GM12878 (cell line): ENCODE measurements around the gene STXBP4. TPM values are rescaled to one million over a fixed set of nuclear protein-coding genes. Genes with fewer than 3 reads are reported as not detected.

Source experiments
- ATAC-seq: fragments of 200-7000 bp; cut with Tn5 transposase; 3 replicates; pipeline ENCODE4 v1.9.1; 2020; ENCODE audit warnings: mild to moderate bottlenecking, moderate library complexity
- BruUV-seq: library from RNA; stranded (reverse); fragments of 400-500 nt; replicated peaks from 2 replicates; lab custom pipeline; 2021; lab: Mats Ljungman, UMichigan
- CTCF ChIA-PET: fragments of 300-600 bp; sonication (Branson Sonifier 250); formaldehyde crosslinking; extraction: SDS; loops from one replicate; lab custom pipeline; 2021; ENCODE audit warnings: inconsistent platforms; lab: Yijun Ruan, JAX
- POLR2A ChIA-PET: fragments of 350-600 bp; formaldehyde crosslinking; extraction: SDS; loops from one replicate; lab custom pipeline; 2021; ENCODE audit warnings: inconsistent platforms; lab: Charles Lee
- RAD21 ChIA-PET: fragments of 300-600 bp; sonication (Branson Sonifier 250); formaldehyde crosslinking; loops from one replicate; lab custom pipeline; 2023; ENCODE audit warnings: antibody characterized with exemption; ENCODE audit not compliant: unreplicated experiment; lab: Charles Lee
- SMC1A ChIA-PET: fragments of 300-600 bp; sonication (Branson Sonifier 250); formaldehyde crosslinking; loops from one replicate; lab custom pipeline; 2023; ENCODE audit not compliant: unreplicated experiment, uncharacterized antibody; lab: Charles Lee
- DNase-seq: peaks from one replicate; pipeline ENCODE4 v3.0.0-alpha.2; 2011; ENCODE audit warnings: low read depth, low spot score
- FAIRE-seq: peaks from 3 replicates; lab custom pipeline; 2011; peaks lifted over from hg19 to GRCh38; lab: Jason Lieb, UNC
- H2AFZ ChIP-seq: 2 replicates; pipeline ENCODE4 v1.6.0; 2011; ENCODE audit warnings: low read depth, low read length, control low read depth; ENCODE audit not compliant: control insufficient read depth
- H3K27ac ChIP-seq: 2 replicates; pipeline ENCODE4 v1.5.1; 2011; ENCODE audit warnings: control low read depth; ENCODE audit not compliant: control insufficient read depth, insufficient read depth
- H3K27me3 ChIP-seq, 2 experiments: replicated peaks in 1 of 2; 2 replicates each; pipeline versions ENCODE4 v1.6.0 to v1.6.1; 2011; ENCODE audit warnings: low read length in 1 of 2; ENCODE audit not compliant: control insufficient read depth in 2 of 2, insufficient read depth in 2 of 2
- H3K36me3 ChIP-seq, 2 experiments: 2 replicates each; pipeline ENCODE4 v1.5.1; 2011; ENCODE audit warnings: low read length in 1 of 2; ENCODE audit not compliant: control insufficient read depth in 2 of 2, insufficient read depth in 2 of 2
- H3K4me1 ChIP-seq: 2 replicates; pipeline ENCODE4 v1.6.1; 2011; ENCODE audit warnings: mild to moderate bottlenecking, low read length, moderate library complexity, mixed read lengths; ENCODE audit not compliant: control insufficient read depth, insufficient read depth
- H3K4me2 ChIP-seq: 2 replicates; pipeline ENCODE4 v1.6.0; 2011; ENCODE audit warnings: control low read depth; ENCODE audit not compliant: control insufficient read depth, insufficient read depth
- H3K4me3 ChIP-seq: fragments of 200-600 bp; sonication (generic); 2 replicates; pipeline ENCODE4 v1.5.1; 2016
- H3K79me2 ChIP-seq: 2 replicates; pipeline ENCODE4 v1.6.0; 2011; ENCODE audit warnings: low read length; ENCODE audit not compliant: control insufficient read depth, insufficient read depth
- H3K9ac ChIP-seq: 2 replicates; pipeline ENCODE4 v1.8.0; 2011; ENCODE audit warnings: low read length, control low read depth, mixed read lengths; ENCODE audit not compliant: control insufficient read depth, insufficient read depth
- H3K9me3 ChIP-seq: replicated peaks from 3 replicates; pipeline ENCODE4 v1.5.1; 2011; ENCODE audit warnings: mild to moderate bottlenecking, low read length; ENCODE audit not compliant: control insufficient read depth, insufficient read depth
- H4K20me1 ChIP-seq: 2 replicates; pipeline ENCODE4 v1.6.0; 2011; ENCODE audit not compliant: control insufficient read depth, insufficient read depth
- BHLHE40 ChIP-seq, 2 experiments: fragments of 450-650 bp in 1 of 2; IDR thresholded peaks; 2 replicates each; pipeline ENCODE4 v1.6.1; 2011 to 2017; ENCODE audit warnings: low read depth in 2 of 2, borderline replicate concordance in 1 of 2, improper control_type of control experiment in 1 of 2, low read length in 1 of 2, mild to moderate bottlenecking in 1 of 2
- CHD2 ChIP-seq: IDR thresholded peaks from 2 replicates; pipeline ENCODE4 v1.6.1; 2011; ENCODE audit warnings: low read depth, low read length, improper control_type of control experiment, borderline replicate concordance
- CREB1 ChIP-seq: IDR thresholded peaks from 2 replicates; pipeline ENCODE4 v1.6.1; 2012; ENCODE audit warnings: low read depth, mild to moderate bottlenecking, inconsistent platforms
- IRF3 ChIP-seq: fragments of 450-650 bp; IDR thresholded peaks from 2 replicates; pipeline ENCODE4 v1.6.1; 2014; ENCODE audit warnings: mild to moderate bottlenecking
- JUNB ChIP-seq: IDR thresholded peaks from 2 replicates; pipeline ENCODE4 v1.6.1; 2016; ENCODE audit warnings: antibody characterized with exemption, mild to moderate bottlenecking
- NR2F1 ChIP-seq: fragments of 450-650 bp; conservative IDR thresholded peaks from 2 replicates; pipeline ENCODE4 v1.6.1; 2017; ENCODE audit warnings: mild to moderate bottlenecking
- RUNX3 ChIP-seq: IDR thresholded peaks from 2 replicates; pipeline ENCODE4 v1.6.1; 2012; ENCODE audit warnings: low read length, inconsistent platforms
- SMAD5 ChIP-seq: IDR thresholded peaks from 2 replicates; pipeline ENCODE4 v1.6.1; 2016; ENCODE audit warnings: antibody characterized with exemption, low read depth
- SPI1 ChIP-seq: IDR thresholded peaks from 2 replicates; pipeline ENCODE4 v1.6.1; 2011; ENCODE audit warnings: low read depth, mild to moderate bottlenecking, low read length, moderate library complexity, borderline replicate concordance; ENCODE audit not compliant: insufficient read depth
- TCF12 ChIP-seq: IDR thresholded peaks from 2 replicates; pipeline ENCODE4 v1.6.1; 2011; ENCODE audit warnings: low read depth, mild to moderate bottlenecking, low read length
- TCF7 ChIP-seq: IDR thresholded peaks from 2 replicates; pipeline ENCODE4 v1.6.1; 2014; ENCODE audit warnings: antibody characterized with exemption, borderline replicate concordance
- WGBS: methylation state at CpG from one replicate; pipeline ENCODE4 v1.1.6; 2016; ENCODE audit warnings: low lambda C conversion rate; ENCODE audit not compliant: insufficient replicate concordance, insufficient coverage; ENCODE audit errors: missing lambda C conversion rate; 5-methylcytosine and 5-hydroxymethylcytosine counted together
- in situ Hi-C: fragments of 300-500 bp; cut with MboI; formaldehyde crosslinking; loops from 9 replicates; pipeline ENCODE4 v1.14.3; 2018; ENCODE audit warnings: mixed read lengths
- intact Hi-C: fragments of 100-400 bp; cut with micrococcal nuclease; formaldehyde crosslinking; loops from one replicate; pipeline ENCODE4 v1.14.2; 2022; ENCODE audit not compliant: unreplicated experiment
- polyA plus RNA-seq, 11 experiments: library from polyadenylated mRNA; depleted of rRNA in 4 of 11; unstranded in 6 of 11; stranded (reverse) in 5 of 11; fragments of >200 nt; fragmentation: Nextera tagmentation in 4 of 11; fragmentation: Illumina TruSeq in 1 of 11; extraction: Ambion mirVana in 4 of 11; extraction: Trizol in 1 of 11; gene quantifications; 1 replicate in 1 of 11; 2 replicates in 10 of 11; pipeline versions ENCODE4 v1.2.1 to v1.2.3, GENCODE V29; 2011 to 2016; ENCODE audit warnings: inconsistent platforms in 2 of 11, missing spikeins in 2 of 11, low read depth in 1 of 11
- total RNA-seq, 4 experiments: library from RNA; depleted of rRNA in 3 of 4; stranded (reverse); fragments of >200 nt in 3 of 4; fragmentation: Illumina TruSeq in 1 of 4; extraction: Trizol in 1 of 4; gene quantifications; 2 replicates each; pipeline versions ENCODE4 v1.2.1 to v1.2.3, GENCODE V29; 2013 to 2021
- TF ChIP-seq, protein P1 (sequence below): fragments of 450-650 bp; formaldehyde crosslinking; IDR thresholded peaks from 2 replicates; pipeline ENCODE4 v1.4.0; 2022; ENCODE audit warnings: mild to moderate bottlenecking, moderate library complexity
- TF ChIP-seq, protein P2 (sequence below): fragments of 450-650 bp; IDR thresholded peaks from 2 replicates; pipeline ENCODE4 v1.6.1; 2016; ENCODE audit warnings: mild to moderate bottlenecking
- TF ChIP-seq, protein P3 (sequence below): fragments of 450-650 bp; IDR thresholded peaks from 2 replicates; pipeline ENCODE4 v1.6.1; 2017; ENCODE audit warnings: low read depth, mild to moderate bottlenecking, moderate library complexity

STXBP4 gene
- total and polyA plus RNA-seq, 10 of the 15 experiments (the other 5 are each of a cell fraction or from before 2014, with no cell fraction given): 4.3 to 11.0 (median 6.7) TPM

DNA sequence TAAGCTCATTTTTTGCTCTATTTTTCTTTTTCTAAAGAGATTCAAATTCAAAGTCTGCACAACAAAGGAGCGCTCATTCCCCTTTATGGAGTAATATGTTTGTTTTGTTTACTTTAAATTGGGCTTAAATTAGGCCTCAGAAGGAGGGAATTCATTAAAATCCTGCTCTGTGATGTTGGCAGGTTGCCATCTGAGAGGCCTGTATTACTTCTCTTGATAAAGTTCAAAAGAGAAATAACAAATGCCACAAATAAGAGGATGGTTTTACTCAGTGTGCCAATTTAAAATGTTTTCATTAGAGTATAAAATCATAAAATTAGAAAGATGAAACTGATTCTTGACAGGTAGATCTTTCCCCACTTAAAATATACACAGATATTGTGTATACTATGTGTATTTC, 241.7 kb downstream of the STXBP4 start (continued):
- TF ChIP-seq, protein P1, sequence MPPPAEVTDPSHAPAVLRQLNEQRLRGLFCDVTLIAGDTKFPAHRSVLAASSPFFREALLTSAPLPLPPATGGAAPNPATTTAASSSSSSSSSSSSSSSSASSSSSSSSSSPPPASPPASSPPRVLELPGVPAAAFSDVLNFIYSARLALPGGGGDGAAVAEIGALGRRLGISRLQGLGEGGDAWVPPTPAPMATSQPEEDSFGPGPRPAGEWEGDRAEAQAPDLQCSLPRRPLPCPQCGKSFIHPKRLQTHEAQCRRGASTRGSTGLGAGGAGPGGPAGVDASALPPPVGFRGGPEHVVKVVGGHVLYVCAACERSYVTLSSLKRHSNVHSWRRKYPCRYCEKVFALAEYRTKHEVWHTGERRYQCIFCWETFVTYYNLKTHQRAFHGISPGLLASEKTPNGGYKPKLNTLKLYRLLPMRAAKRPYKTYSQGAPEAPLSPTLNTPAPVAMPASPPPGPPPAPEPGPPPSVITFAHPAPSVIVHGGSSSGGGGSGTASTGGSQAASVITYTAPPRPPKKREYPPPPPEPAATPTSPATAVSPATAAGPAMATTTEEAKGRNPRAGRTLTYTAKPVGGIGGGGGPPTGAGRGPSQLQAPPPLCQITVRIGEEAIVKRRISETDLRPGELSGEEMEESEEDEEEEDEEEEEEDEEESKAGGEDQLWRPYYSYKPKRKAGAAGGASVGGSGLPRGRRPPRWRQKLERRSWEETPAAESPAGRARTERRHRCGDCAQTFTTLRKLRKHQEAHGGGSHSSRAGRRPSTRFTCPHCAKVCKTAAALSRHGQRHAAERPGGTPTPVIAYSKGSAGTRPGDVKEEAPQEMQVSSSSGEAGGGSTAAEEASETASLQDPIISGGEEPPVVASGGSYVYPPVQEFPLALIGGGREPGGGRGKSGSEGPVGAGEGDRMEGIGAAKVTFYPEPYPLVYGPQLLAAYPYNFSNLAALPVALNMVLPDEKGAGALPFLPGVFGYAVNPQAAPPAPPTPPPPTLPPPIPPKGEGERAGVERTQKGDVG (CRISPR knock-in tag): no peak
- no peak for TF ChIP-seq BHLHE40 (IDR thresholded peaks at IDR 0.05; ENCODE audit: borderline replicate concordance in 1 of 2, low read depth in 2 of 2, low read length in 1 of 2)

- H3K27ac ChIP-seq: no peak overlapping the region
- 56% methylated on average over 5 of the region's 5 CpGs for WGBS
- H3K36me3 ChIP-seq: no peaks in the 10 kb centered on the region
- intact Hi-C loops: no loop called here
- no peak overlapping the region for H3K4me3 ChIP-seq
- ChIA-PET SMC1A (interaction anchor here (1.6 kb wide), 1 partner anchor 18 kb away, joined by 3 read pairs; no protein-coding TSS in a partner anchor), RAD21 (no interaction called here), CTCF (interaction anchor here (0.7 kb wide), 1 partner anchor 218 kb away, joined by 3 read pairs; no protein-coding TSS in a partner anchor), POLR2A (no interaction called here)
- ATAC-seq: no peak
- peaks cover 0 to 1% of the 10 kb centered on the region in 2 experiments; a peak in 2 of 4 replicates for H3K27me3 ChIP-seq
- in situ Hi-C loops: no loop called here
- H3K9ac ChIP-seq: no peak overlapping the region
- H3K9me3 ChIP-seq: no peaks in the 10 kb centered on the region
- TF ChIP-seq SMAD5: no peak
- no peak for TF ChIP-seq TCF12
- no peak for TF ChIP-seq NR2F1
- no peak for TF ChIP-seq TCF7
- no peak for TF ChIP-seq IRF3
- TF ChIP-seq SPI1: no peak
- TF ChIP-seq, protein P2, sequence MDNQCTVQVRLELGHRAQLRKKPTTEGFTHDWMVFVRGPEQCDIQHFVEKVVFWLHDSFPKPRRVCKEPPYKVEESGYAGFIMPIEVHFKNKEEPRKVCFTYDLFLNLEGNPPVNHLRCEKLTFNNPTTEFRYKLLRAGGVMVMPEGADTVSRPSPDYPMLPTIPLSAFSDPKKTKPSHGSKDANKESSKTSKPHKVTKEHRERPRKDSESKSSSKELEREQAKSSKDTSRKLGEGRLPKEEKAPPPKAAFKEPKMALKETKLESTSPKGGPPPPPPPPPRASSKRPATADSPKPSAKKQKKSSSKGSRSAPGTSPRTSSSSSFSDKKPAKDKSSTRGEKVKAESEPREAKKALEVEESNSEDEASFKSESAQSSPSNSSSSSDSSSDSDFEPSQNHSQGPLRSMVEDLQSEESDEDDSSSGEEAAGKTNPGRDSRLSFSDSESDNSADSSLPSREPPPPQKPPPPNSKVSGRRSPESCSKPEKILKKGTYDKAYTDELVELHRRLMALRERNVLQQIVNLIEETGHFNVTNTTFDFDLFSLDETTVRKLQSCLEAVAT: no peak
- TF ChIP-seq, protein P3, sequence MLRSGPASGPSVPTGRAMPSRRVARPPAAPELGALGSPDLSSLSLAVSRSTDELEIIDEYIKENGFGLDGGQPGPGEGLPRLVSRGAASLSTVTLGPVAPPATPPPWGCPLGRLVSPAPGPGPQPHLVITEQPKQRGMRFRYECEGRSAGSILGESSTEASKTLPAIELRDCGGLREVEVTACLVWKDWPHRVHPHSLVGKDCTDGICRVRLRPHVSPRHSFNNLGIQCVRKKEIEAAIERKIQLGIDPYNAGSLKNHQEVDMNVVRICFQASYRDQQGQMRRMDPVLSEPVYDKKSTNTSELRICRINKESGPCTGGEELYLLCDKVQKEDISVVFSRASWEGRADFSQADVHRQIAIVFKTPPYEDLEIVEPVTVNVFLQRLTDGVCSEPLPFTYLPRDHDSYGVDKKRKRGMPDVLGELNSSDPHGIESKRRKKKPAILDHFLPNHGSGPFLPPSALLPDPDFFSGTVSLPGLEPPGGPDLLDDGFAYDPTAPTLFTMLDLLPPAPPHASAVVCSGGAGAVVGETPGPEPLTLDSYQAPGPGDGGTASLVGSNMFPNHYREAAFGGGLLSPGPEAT: no peak
- no peak for TF ChIP-seq CREB1
- no peak for TF ChIP-seq JUNB
- no peak for TF ChIP-seq CHD2
- no peak for TF ChIP-seq RUNX3
- H4K20me1 ChIP-seq: no peaks in the 10 kb centered on the region
- H3K4me2 ChIP-seq: no peak overlapping the region
- no peak for FAIRE-seq
- no peak overlapping the region for H2AFZ ChIP-seq
- DNase-seq: no peak
- BruUV-seq: no TSS peak
- H3K79me2 ChIP-seq: no peaks in the 10 kb centered on the region
- no peaks in the 10 kb centered on the region for H3K4me1 ChIP-seq
Observed at GRCh38 chr17:55212880-55213279, 244.3 kb downstream of the STXBP4 start.
